H1 (cell line): ENCODE results near the gene ZBTB25. TPM values are rescaled to one million over a fixed set of nuclear protein-coding genes. Genes with fewer than 3 reads are reported as not detected.

Experiments
- CTCF ChIA-PET: fragments of 300-600 bp; sonication (Branson Sonifier 250); formaldehyde crosslinking; loops from one replicate; lab custom pipeline; 2021; ENCODE audit not compliant: partially characterized antibody; lab: Charles Lee
- POLR2A ChIA-PET: fragments of 300-600 bp; sonication (Branson Sonifier 250); formaldehyde crosslinking; loops from one replicate; lab custom pipeline; 2021; ENCODE audit warnings: inconsistent platforms; ENCODE audit not compliant: partially characterized antibody; lab: Charles Lee
- DNase-seq, 2 experiments: peaks; one replicate each; pipeline versions ENCODE4 v3.0.0 to v3.0.0-alpha.2; 2010 to 2022; ENCODE audit warnings: low spot score in 2 of 2, low read depth in 1 of 2, mixed read lengths in 1 of 2
- FAIRE-seq: peaks from 2 replicates; lab custom pipeline; 2011; peaks lifted over from hg19 to GRCh38; lab: Jason Lieb, UNC
- H2AFZ ChIP-seq: 2 replicates; pipeline ENCODE4 v1.8.1; 2012; ENCODE audit warnings: low read length, inconsistent platforms
- H2AK5ac ChIP-seq: 2 replicates; pipeline ENCODE4 v1.6.1; 2013; ENCODE audit warnings: low read depth, low read length
- H2BK120ac ChIP-seq: replicated peaks from 2 replicates; pipeline ENCODE3; 2013; ENCODE audit warnings: low read depth, low read length, inconsistent platforms
- H2BK12ac ChIP-seq: 2 replicates; pipeline ENCODE4 v1.6.1; 2013; ENCODE audit warnings: low read depth, low read length
- H2BK15ac ChIP-seq: 2 replicates; pipeline ENCODE4 v1.6.1; 2013; ENCODE audit warnings: low read length
- H2BK20ac ChIP-seq: 2 replicates; pipeline ENCODE4 v1.6.1; 2013; ENCODE audit warnings: low read length
- H2BK5ac ChIP-seq: 2 replicates; pipeline ENCODE4 v1.6.1; 2013; ENCODE audit warnings: low read depth, low read length
- H3K14ac ChIP-seq: 2 replicates; pipeline ENCODE4 v1.6.1; 2013; ENCODE audit warnings: inconsistent platforms; ENCODE audit not compliant: insufficient read length
- H3K18ac ChIP-seq: 2 replicates; pipeline ENCODE4 v1.6.1; 2013; ENCODE audit warnings: low read length; ENCODE audit errors: extremely low read depth
- H3K23ac ChIP-seq: 2 replicates; pipeline ENCODE4 v1.6.1; 2013; ENCODE audit warnings: inconsistent platforms; ENCODE audit not compliant: insufficient read length
- H3K23me2 ChIP-seq: 2 replicates; pipeline ENCODE4 v1.6.1; 2013; ENCODE audit warnings: low read depth, low read length
- H3K27ac ChIP-seq: 2 replicates; pipeline ENCODE4 v1.6.1; 2011; ENCODE audit warnings: low read depth, low read length, inconsistent platforms
- H3K27me3 ChIP-seq, 4 experiments: replicated peaks in 1 of 4; 1 replicate in 1 of 4; 2 replicates in 3 of 4; pipeline versions ENCODE4 v1.6.1 to v1.8.1; 2011 to 2013; ENCODE audit warnings: low read length in 3 of 4, mild to moderate bottlenecking in 3 of 4, inconsistent platforms in 2 of 4, mixed read lengths in 2 of 4, moderate library complexity in 1 of 4; ENCODE audit not compliant: control insufficient read depth in 3 of 4, insufficient read depth in 3 of 4; ENCODE audit errors: extremely low read depth in 1 of 4
- H3K36me3 ChIP-seq, 4 experiments: 2 replicates each; pipeline versions ENCODE4 v1.6.1 to v1.8.1; 2011 to 2013; ENCODE audit warnings: mild to moderate bottlenecking in 4 of 4, low read length in 3 of 4, moderate library complexity in 2 of 4, control low read depth in 1 of 4, inconsistent platforms in 1 of 4; ENCODE audit not compliant: insufficient read depth in 4 of 4, control insufficient read depth in 2 of 4
- H3K4ac ChIP-seq: replicated peaks from 2 replicates; pipeline ENCODE3; 2013; ENCODE audit warnings: low read length, low read depth, mixed read lengths, inconsistent platforms; ENCODE audit not compliant: insufficient read length
- H3K4me1 ChIP-seq, 4 experiments: replicated peaks in 1 of 4; 1 replicate in 1 of 4; 2 replicates in 3 of 4; pipeline versions ENCODE4 v1.6.1 to v1.8.1; 2011 to 2013; ENCODE audit warnings: low read length in 3 of 4, inconsistent platforms in 2 of 4, mixed read lengths in 1 of 4; ENCODE audit not compliant: insufficient read depth in 4 of 4, control insufficient read depth in 3 of 4
- H3K4me2 ChIP-seq, 2 experiments: 2 replicates each; pipeline versions ENCODE4 v1.6.1 to v1.8.1; 2011 to 2013; ENCODE audit warnings: low read depth in 2 of 2, low read length in 2 of 2, control low read depth in 1 of 2, inconsistent platforms in 1 of 2, mild to moderate bottlenecking in 1 of 2; ENCODE audit not compliant: insufficient read depth in 1 of 2
- H3K4me3 ChIP-seq, 4 experiments: fragments of 200-600, 300-600 bp in 1 of 4; sonication (generic), shearing (Covaris generic), sonication (Bioruptor Twin) in 1 of 4; 2 replicates each; pipeline versions ENCODE4 v1.5.1 to v1.8.1; 2011 to 2016; ENCODE audit warnings: low read length in 4 of 4, low read depth in 3 of 4, control low read depth in 2 of 4, inconsistent platforms in 2 of 4, mild to moderate bottlenecking in 2 of 4, mixed read lengths in 1 of 4, moderate library complexity in 1 of 4; ENCODE audit not compliant: insufficient read depth in 2 of 4; ENCODE audit errors: extremely low read depth in 1 of 4
- H3K56ac ChIP-seq: replicated peaks from 2 replicates; pipeline ENCODE3; 2013; ENCODE audit warnings: low read depth, mild to moderate bottlenecking, mixed read lengths, low read length, inconsistent platforms; ENCODE audit not compliant: insufficient read length
- H3K79me1 ChIP-seq: 2 replicates; pipeline ENCODE4 v1.6.1; 2013; ENCODE audit warnings: low read depth, low read length, control low read depth
- H3K79me2 ChIP-seq, 2 experiments: 2 replicates each; pipeline versions ENCODE4 v1.6.1 to v1.8.1; 2012 to 2013; ENCODE audit warnings: low read length in 2 of 2, mild to moderate bottlenecking in 2 of 2, inconsistent platforms in 1 of 2; ENCODE audit not compliant: insufficient read depth in 2 of 2, control insufficient read depth in 1 of 2
- H3K9ac ChIP-seq, 4 experiments: replicated peaks in 1 of 4; 1 replicate in 1 of 4; 2 replicates in 3 of 4; pipeline versions ENCODE4 v1.6.1 to v1.8.1; 2011 to 2013; ENCODE audit warnings: low read depth in 3 of 4, low read length in 3 of 4, control low read depth in 2 of 4, mild to moderate bottlenecking in 2 of 4, moderate library complexity in 2 of 4, inconsistent platforms in 1 of 4; ENCODE audit errors: extremely low read depth in 1 of 4
- H3K9me3 ChIP-seq, 2 experiments: 2 replicates each; pipeline versions ENCODE4 v1.6.1 to v1.8.1; 2012 to 2013; ENCODE audit warnings: mild to moderate bottlenecking in 2 of 2, moderate library complexity in 2 of 2, control low read depth in 1 of 2, inconsistent platforms in 1 of 2, low read depth in 1 of 2, low read length in 1 of 2, mixed read lengths in 1 of 2; ENCODE audit not compliant: insufficient read depth in 2 of 2
- H4K20me1 ChIP-seq, 2 experiments: replicated peaks in 1 of 2; 2 replicates each; pipeline versions ENCODE3 to v1.8.1; 2011 to 2013; ENCODE audit warnings: inconsistent platforms in 2 of 2, low read length in 2 of 2, mild to moderate bottlenecking in 1 of 2; ENCODE audit not compliant: insufficient read depth in 2 of 2, control insufficient read depth in 1 of 2
- H4K5ac ChIP-seq: 2 replicates; pipeline ENCODE4 v1.6.1; 2013; ENCODE audit warnings: low read length, low read depth, mixed read lengths, inconsistent platforms; ENCODE audit not compliant: insufficient read length
- H4K8ac ChIP-seq: 2 replicates; pipeline ENCODE4 v1.8.0; 2013; ENCODE audit warnings: mild to moderate bottlenecking, moderate library complexity, low read length, inconsistent platforms; ENCODE audit not compliant: insufficient read depth; ENCODE audit errors: extremely low read depth
- H4K91ac ChIP-seq: replicated peaks from 2 replicates; pipeline ENCODE3; 2013; ENCODE audit warnings: low read length, mixed read lengths, inconsistent platforms; ENCODE audit not compliant: insufficient read length
- BCL11A ChIP-seq, 2 experiments: IDR thresholded peaks; one replicate each; pipeline ENCODE4 v1.6.1; 2011; ENCODE audit warnings: low read depth in 2 of 2, low read length in 2 of 2, mild to moderate bottlenecking in 2 of 2
- BRCA1 ChIP-seq: IDR thresholded peaks from 2 replicates; pipeline ENCODE4 v1.6.1; 2012; ENCODE audit warnings: low read depth, low read length, improper control_type of control experiment
- RFX5 ChIP-seq: IDR thresholded peaks from 2 replicates; pipeline ENCODE4 v1.6.1; 2011; ENCODE audit warnings: low read depth, low read length, improper control_type of control experiment, borderline replicate concordance
- SIRT6 ChIP-seq: IDR thresholded peaks from one replicate; pipeline ENCODE4 v1.7.1; 2012; ENCODE audit warnings: low read length, inconsistent platforms
- WGBS, 2 experiments: shearing (Covaris generic) in 1 of 2; methylation state at CpG; one replicate each; pipeline versions ENCODE4 v1.1.6 to v1.1.7; 2013 to 2015; ENCODE audit warnings: low lambda C conversion rate in 2 of 2, mixed read lengths in 2 of 2, inconsistent platforms in 1 of 2, low coverage in 1 of 2, missing lambda C conversion rate in 1 of 2; ENCODE audit not compliant: insufficient replicate concordance in 2 of 2, insufficient coverage in 1 of 2, insufficient read length in 1 of 2; ENCODE audit errors: extremely low coverage in 1 of 2, missing lambda C conversion rate in 1 of 2; 5-methylcytosine and 5-hydroxymethylcytosine counted together
- polyA plus RNA-seq, 7 experiments: library from polyadenylated mRNA; depleted of rRNA in 3 of 7; stranded (reverse) in 5 of 7; unstranded in 2 of 7; fragments of >200 nt in 5 of 7; fragments of 200-250 nt in 2 of 7; gene quantifications; 1 replicate in 5 of 7; 2 replicates in 1 of 7; 4 replicates in 1 of 7; pipeline versions ENCODE4 v1.2.1 to v1.2.3, GENCODE V29; 2011 to 2013; ENCODE audit warnings: missing spikeins in 2 of 7, mixed read lengths in 2 of 7
- total RNA-seq: library from RNA; stranded (reverse); fragmentation: NEBNext Ultra II Directional; extraction: Animal tissue kit (Norgen Biotek cat#: 25700); gene quantifications from 2 replicates; pipeline ENCODE4 v1.2.1, GENCODE V29; 2021

Gene ZBTB25
- total and polyA plus RNA-seq, 2 of the 8 experiments (the other 6 are each of a cell fraction or from before 2014, with no cell fraction given), result 5.4 to 11.4 TPM

DNA sequence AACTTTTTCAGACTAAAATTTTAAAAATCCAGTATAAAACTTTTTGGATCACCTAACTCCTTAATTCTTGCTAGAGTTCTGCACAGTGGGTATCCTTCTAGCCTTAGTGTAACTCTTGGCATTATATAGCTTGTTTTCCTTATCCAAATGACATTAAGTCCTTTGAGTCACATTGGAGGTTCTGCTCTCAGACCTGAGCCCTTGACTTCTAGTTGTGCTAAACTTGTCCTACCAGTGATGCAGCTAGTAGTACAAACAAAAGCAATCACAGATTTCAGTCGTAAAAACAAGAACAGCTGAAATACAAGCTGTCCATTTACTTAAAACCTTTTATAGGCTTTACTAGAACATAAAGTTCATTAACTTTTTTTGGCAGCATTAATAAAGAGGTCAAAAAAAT lies 11.4 kb upstream of the ZBTB25 start:
- Histone ChIP-seq H3K4me3 (no peak overlapping the region), H2BK5ac (no peak overlapping the region), H2BK120ac (no peak overlapping the region), H4K8ac (no peak overlapping the region), H3K56ac (no peak overlapping the region), H3K36me3 (no peaks in the 10 kb centered on the region), H3K79me2 (peaks cover 3 to 89% of the 10 kb centered on the region in 2 experiments), H3K9ac (no peak overlapping the region), H2AFZ (no peak overlapping the region), H2BK12ac (no peak overlapping the region), H3K79me1 (peaks cover 2% of the 10 kb centered on the region; the same call in 1 of the 2 replicates), H3K14ac (no peak overlapping the region), H4K5ac (no peak overlapping the region), H2BK15ac (no peak overlapping the region), H3K18ac (no peak overlapping the region), H3K27ac (no peak overlapping the region), H3K27me3 (no peaks in the 10 kb centered on the region), H3K9me3 (no peaks in the 10 kb centered on the region; a peak in 1 of 4 replicates), H3K4me2 (no peak overlapping the region), H4K20me1 (peaks cover 2 to 3% of the 10 kb centered on the region in 2 experiments), H3K23ac (no peak overlapping the region), H3K4me1 (0 out of 7 replicates have a peak, but pooled peaks cover 0 to 3% (median 0%) of the 10 kb centered on the region in 4 experiments), H2BK20ac (no peak overlapping the region), H3K4ac (no peak overlapping the region), H4K91ac (no peak overlapping the region), H2AK5ac (no peak overlapping the region), H3K23me2 (no peaks in the 10 kb centered on the region)
- TF ChIP-seq BCL11A (IDR thresholded peaks at IDR 0.05; ENCODE audit: low read depth in 2 of 2, low read length in 2 of 2) (no peak), BRCA1 (no peak), SIRT6 (no peak), RFX5 (no peak)
- POLR2A ChIA-PET, result interaction anchor here (0.9 to 3.1 kb wide), 4 partner anchors 10 to 127 kb away, joined by 3 to 19 read pairs (median 6); partner anchors contain the start of genes HSPA2, ZBTB1 and ZBTB25
- DNase-seq (no peak), FAIRE-seq (peak; percentile 24)
- CTCF ChIA-PET, result interaction anchor here (0.6 to 1.2 kb wide), 8 partner anchors 15 to 245 kb away, joined by 3 to 8 read pairs (median 3); no protein-coding TSS in a partner anchor
- 80% methylated on average over 1 of the region's 1 CpG; no CpG with 5 or more reads in 1 of the 2 experiments for WGBS, 2 experiments
